Fibroblast of pulmonary artery (primary cell): Measurements from ENCODE around the gene PBX3.

Source experiments
- DNase-seq: peaks from one replicate; pipeline ENCODE4 v3.0.0-alpha.2; 2010; ENCODE audit warnings: low read depth
- H3K4me3 ChIP-seq: replicated peaks from 2 replicates; pipeline ENCODE4 v1.5.1; 2011; ENCODE audit warnings: low read depth, mild to moderate bottlenecking, control low read depth, low read length, moderate library complexity
- TF ChIP-seq, protein P1 (sequence below): IDR thresholded peaks from 2 replicates; pipeline ENCODE4 v1.5.1; 2011; ENCODE audit warnings: mild to moderate bottlenecking, control low read depth, low read length, inconsistent platforms; ENCODE audit errors: missing control alignments

Gene PBX3

DNA sequence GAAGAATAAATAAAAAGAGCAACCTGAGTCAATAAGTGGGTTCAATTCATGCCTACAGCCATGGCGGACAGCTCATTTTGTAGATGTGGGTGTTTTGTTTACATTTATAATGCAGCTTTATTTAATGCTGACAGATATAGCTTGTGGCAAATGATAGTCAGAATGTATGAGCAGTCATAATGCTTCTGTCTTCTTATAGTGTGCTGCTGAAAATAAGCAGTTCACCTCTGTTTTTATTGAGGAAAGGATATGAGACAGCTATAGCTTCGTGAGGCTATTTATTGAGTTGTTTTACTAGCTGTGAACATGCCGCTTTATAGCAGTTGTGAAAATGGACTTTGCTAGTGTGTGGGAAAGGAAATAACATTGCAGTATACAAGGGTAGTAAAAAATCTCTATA lies 147.4 kb downstream of the PBX3 start:
- no peak for DNase-seq
- H3K4me3 ChIP-seq: no peak overlapping the region
- TF ChIP-seq, protein P1, sequence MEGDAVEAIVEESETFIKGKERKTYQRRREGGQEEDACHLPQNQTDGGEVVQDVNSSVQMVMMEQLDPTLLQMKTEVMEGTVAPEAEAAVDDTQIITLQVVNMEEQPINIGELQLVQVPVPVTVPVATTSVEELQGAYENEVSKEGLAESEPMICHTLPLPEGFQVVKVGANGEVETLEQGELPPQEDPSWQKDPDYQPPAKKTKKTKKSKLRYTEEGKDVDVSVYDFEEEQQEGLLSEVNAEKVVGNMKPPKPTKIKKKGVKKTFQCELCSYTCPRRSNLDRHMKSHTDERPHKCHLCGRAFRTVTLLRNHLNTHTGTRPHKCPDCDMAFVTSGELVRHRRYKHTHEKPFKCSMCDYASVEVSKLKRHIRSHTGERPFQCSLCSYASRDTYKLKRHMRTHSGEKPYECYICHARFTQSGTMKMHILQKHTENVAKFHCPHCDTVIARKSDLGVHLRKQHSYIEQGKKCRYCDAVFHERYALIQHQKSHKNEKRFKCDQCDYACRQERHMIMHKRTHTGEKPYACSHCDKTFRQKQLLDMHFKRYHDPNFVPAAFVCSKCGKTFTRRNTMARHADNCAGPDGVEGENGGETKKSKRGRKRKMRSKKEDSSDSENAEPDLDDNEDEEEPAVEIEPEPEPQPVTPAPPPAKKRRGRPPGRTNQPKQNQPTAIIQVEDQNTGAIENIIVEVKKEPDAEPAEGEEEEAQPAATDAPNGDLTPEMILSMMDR: no peak

DNA sequence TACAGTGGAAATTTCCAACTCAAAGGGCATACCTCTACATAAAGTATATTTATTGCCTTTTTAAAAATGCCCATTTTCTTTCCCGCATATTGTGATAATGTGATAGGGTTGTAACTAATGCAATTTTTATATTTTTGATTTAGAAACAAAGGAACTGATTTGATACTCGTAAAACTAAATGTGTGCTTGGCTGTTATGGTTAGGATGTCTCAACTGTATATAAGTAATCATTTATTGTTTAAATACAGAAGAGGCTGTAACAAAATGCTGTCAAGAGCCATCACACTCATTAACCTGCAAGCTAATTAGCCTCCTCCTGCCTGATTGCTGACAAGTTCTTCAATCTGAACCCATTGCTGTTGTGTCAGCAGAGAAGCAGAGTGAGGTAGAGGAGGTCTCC lies 149.2 kb downstream of the PBX3 start:
- H3K4me3 ChIP-seq: no peak overlapping the region
- TF ChIP-seq, protein P1: no peak
- DNase-seq: no peak

DNA sequence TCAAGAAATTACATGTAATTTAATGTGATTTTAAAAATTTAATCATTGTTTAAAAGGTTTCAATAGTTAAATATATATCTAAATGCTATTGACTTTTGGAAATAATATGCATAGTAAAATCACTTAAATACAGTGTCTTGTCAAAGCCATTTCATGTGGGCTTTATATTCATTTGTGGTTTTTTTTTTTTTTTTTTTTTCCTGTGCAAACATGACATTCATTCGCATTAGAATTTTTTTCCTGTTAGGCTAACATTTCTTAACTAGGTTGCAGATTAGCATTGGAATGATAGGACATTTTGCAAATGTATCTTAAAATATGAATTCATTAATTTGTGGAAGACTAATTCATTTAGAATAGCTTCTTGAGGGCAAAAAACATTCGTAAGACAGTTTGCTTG lies 149.8 kb downstream of the PBX3 start:
- no peak overlapping the region for H3K4me3 ChIP-seq
- no peak for DNase-seq
- TF ChIP-seq, protein P1: no peak

DNA sequence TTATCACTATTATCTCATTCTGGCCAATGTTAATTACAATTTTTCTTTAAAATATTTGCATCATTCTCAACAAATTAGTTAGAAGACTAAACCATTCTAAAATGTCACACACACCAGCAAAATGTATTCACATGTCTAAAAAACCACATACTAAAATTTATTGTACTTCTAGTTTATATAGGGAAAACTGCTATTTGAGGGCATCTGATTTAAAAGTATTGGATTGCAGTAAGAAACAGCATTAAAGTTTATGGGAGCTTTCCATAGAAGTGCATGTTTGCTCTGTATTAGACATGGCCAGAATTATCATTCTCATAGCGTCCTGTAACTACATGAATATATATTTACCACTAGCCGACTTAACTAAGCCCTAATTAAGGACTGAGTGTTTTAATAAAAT lies 150.3 kb downstream of the PBX3 start:
- H3K4me3 ChIP-seq: no peak overlapping the region
- DNase-seq: no peak
- TF ChIP-seq, protein P1: no peak

DNA sequence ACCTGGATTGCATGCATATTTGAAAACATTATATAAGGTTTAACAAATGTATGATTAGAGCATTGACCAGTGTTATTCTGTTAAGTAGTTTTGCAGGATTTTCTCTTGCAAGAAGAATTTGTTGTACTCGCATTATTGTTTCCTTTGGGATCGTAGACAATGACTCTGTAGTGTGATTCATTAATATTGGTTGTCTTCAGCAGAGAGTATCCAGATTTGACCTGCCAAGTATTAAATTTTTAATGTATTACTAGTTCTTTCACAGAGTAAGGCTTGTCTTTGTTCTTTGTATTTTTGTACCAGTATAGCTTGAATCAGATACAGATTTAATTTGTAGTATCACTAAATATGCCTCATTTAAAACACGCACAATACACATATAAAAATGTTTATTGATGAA lies 155.0 kb downstream of the PBX3 start:
- TF ChIP-seq, protein P1: no peak
- no peak overlapping the region for H3K4me3 ChIP-seq
- DNase-seq: no peak

DNA sequence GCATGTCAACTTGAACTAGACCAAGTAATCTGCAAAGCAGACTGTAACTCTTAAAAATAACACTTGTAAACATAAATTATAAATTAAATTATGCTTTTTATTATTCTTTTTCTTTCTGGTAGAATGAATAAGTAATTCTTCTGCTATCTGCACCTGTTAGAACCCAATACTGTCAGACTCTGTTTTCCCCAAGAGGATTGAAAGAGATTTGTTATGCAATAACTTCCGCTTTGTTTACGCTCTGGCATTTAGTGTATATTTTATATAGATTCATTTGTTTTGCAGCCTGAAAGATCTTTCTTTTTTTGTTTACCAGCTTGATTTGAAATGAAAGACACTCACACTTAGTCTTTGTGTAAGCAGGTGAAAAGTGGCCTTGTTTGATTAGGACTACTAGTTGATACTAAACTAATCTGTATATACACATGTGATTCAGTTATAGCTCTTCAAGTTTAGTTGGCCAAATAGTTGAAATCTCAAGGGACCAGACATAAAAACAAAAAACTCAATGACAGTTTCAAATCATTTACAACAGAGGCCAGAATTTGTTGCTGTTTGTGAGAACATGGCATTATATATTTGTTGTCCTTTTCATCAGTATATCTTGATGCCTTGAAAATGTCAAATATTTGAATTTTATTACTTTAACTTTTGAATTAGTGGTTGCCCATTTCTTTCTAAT lies 155.8 kb downstream of the PBX3 start:
- TF ChIP-seq, protein P1: no peak
- no peak overlapping the region for H3K4me3 ChIP-seq
- DNase-seq: no peak
